ENCODE data around the gene ZNHIT1.
"Not testable (repeated sequence)": the region's sequence is repeated elsewhere in the genome, so short reads cannot be mapped to it uniquely, and the experiment has no call there.

The ZNHIT1 gene

GRCh38 chr7:101203740-101204738 is 13.9 kb upstream of the ZNHIT1 start:
- H3K27me3 ChIP-seq (ENCODE audit: control insufficient read depth in 1 of 2, insufficient read depth in 2 of 2, low read length in 2 of 2); H3K4me3 ChIP-seq (ENCODE audit: low read depth in 1 of 2, low read length in 2 of 2): not testable (repeated sequence)

GRCh38 chr7:101205901-101206664 is 11.9 kb upstream of the ZNHIT1 start:
- H3K9ac ChIP-seq (ENCODE audit: low read depth in 1 of 2, low read length in 2 of 2): no peak overlapping the region
- peaks cover 0 to 4% of the 10 kb centered on the region in 2 donors for H3K4me1 ChIP-seq (ENCODE audit: control insufficient read depth in 1 of 2, insufficient read depth in 2 of 2, low read length in 2 of 2)
- H3K27ac ChIP-seq (ENCODE audit: low read depth, low read length): no peak overlapping the region
- H3K36me3 ChIP-seq (ENCODE audit: control insufficient read depth in 1 of 2, insufficient read depth in 2 of 2, low read length in 2 of 2): peaks cover 13 to 24% of the 10 kb centered on the region in 2 donors
- H3K9me3 ChIP-seq (ENCODE audit: control insufficient read depth in 1 of 2, low read length in 2 of 2): no peaks in the 10 kb centered on the region
- H3K4me3 ChIP-seq (ENCODE audit: low read depth in 1 of 2, low read length in 2 of 2): no peak overlapping the region
- peaks cover 0 to 4% of the 10 kb centered on the region in 2 donors for H3K27me3 ChIP-seq (ENCODE audit: control insufficient read depth in 1 of 2, insufficient read depth in 2 of 2, low read length in 2 of 2)

More at GRCh38 chr7:101203740-101204738, 13.9 kb upstream of the ZNHIT1 start:
- not testable (repeated sequence) for H3K9me3 ChIP-seq (ENCODE audit: control insufficient read depth in 1 of 2, low read length in 2 of 2); H3K4me1 ChIP-seq (ENCODE audit: control insufficient read depth in 1 of 2, insufficient read depth in 2 of 2, low read length in 2 of 2); H3K27ac ChIP-seq (ENCODE audit: low read depth, low read length); H3K9ac ChIP-seq (ENCODE audit: low read depth in 1 of 2, low read length in 2 of 2)
- peaks cover 6 to 14% of the 10 kb centered on the region in 2 donors for H3K36me3 ChIP-seq (ENCODE audit: control insufficient read depth in 1 of 2, insufficient read depth in 2 of 2, low read length in 2 of 2)

DNA sequence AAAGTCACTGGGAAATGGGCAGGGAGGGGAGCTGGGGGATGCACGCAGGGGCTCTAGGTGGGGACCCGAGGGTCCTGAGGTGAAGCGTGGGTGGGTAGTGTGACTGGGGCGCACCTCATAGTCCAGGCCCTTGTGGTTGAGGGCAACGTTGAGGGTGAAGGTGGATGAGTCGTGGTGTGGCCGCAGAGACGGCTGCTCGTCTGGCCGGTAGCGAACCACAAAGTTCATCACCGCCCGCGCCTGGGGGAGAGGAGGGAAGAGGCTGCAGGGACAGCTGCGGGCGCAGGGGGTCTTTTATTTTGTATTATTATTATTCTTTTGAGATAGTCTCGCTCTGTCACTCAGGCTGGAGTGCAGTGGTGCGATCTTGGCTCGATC is 11.3 kb upstream of the ZNHIT1 start:
- H3K27me3 ChIP-seq (ENCODE audit: control insufficient read depth in 1 of 2, insufficient read depth in 2 of 2, low read length in 2 of 2): peaks cover 0 to 3% of the 10 kb centered on the region in 2 donors
- no peak overlapping the region for H3K27ac ChIP-seq (ENCODE audit: low read depth, low read length)
- peaks cover 0 to 4% of the 10 kb centered on the region in 2 donors for H3K4me1 ChIP-seq (ENCODE audit: control insufficient read depth in 1 of 2, insufficient read depth in 2 of 2, low read length in 2 of 2)
- H3K4me3 ChIP-seq (ENCODE audit: low read depth in 1 of 2, low read length in 2 of 2): no peak overlapping the region
- no peaks in the 10 kb centered on the region for H3K9me3 ChIP-seq (ENCODE audit: control insufficient read depth in 1 of 2, low read length in 2 of 2)
- no peak overlapping the region for H3K9ac ChIP-seq (ENCODE audit: low read depth in 1 of 2, low read length in 2 of 2)
- H3K36me3 ChIP-seq (ENCODE audit: control insufficient read depth in 1 of 2, insufficient read depth in 2 of 2, low read length in 2 of 2): peaks cover 13 to 29% of the 10 kb centered on the region in 2 donors

- Histone ChIP-seq H3K36me3 (ENCODE audit: control insufficient read depth in 1 of 2, insufficient read depth in 2 of 2, low read length in 2 of 2) (peaks cover 13 to 33% of the 10 kb centered on the region in 2 donors), H3K27ac (ENCODE audit: low read depth, low read length) (no peak overlapping the region), H3K9ac (ENCODE audit: low read depth in 1 of 2, low read length in 2 of 2) (no peak overlapping the region), H3K4me3 (ENCODE audit: low read depth in 1 of 2, low read length in 2 of 2) (no peak overlapping the region), H3K27me3 (ENCODE audit: control insufficient read depth in 1 of 2, insufficient read depth in 2 of 2, low read length in 2 of 2) (no peaks in the 10 kb centered on the region), H3K9me3 (ENCODE audit: control insufficient read depth in 1 of 2, low read length in 2 of 2) (no peaks in the 10 kb centered on the region), H3K4me1 (ENCODE audit: control insufficient read depth in 1 of 2, insufficient read depth in 2 of 2, low read length in 2 of 2) (no peaks in the 10 kb centered on the region)
Observed at GRCh38 chr7:101207459-101207858, 10.5 kb upstream of the ZNHIT1 start.

DNA sequence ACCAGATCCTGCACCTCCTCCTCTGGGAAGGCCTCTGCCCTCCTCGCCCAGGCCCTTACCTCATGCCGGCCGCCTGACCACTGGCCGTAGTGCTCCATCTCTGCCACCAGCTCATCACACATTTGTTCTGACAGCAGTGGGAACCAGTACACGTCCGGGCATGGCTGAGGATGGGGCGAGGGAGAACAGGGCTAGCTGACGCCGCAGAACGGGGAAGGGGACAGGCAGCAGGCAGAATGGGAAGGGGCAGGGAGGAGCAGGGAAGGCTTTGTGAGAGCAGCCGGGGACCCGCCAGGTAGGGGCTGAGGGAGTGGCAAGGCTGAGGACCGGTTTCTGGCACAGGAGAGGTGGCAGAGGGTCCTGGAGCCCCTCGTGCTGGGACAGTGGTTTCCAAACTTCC is 9.2 kb upstream of the ZNHIT1 start:
- H3K36me3 ChIP-seq (ENCODE audit: control insufficient read depth in 1 of 2, insufficient read depth in 2 of 2, low read length in 2 of 2): peaks cover 13 to 37% of the 10 kb centered on the region in 2 donors

GRCh38 chr7:101210143-101210542 is 7.8 kb upstream of the ZNHIT1 start:
- no peaks in the 10 kb centered on the region for H3K4me1 ChIP-seq (ENCODE audit: control insufficient read depth in 1 of 2, insufficient read depth in 2 of 2, low read length in 2 of 2)
- H3K36me3 ChIP-seq (ENCODE audit: control insufficient read depth in 1 of 2, insufficient read depth in 2 of 2, low read length in 2 of 2): peaks cover 13 to 44% of the 10 kb centered on the region in 2 donors
- H3K9ac ChIP-seq (ENCODE audit: low read depth in 1 of 2, low read length in 2 of 2): no peak overlapping the region
- H3K27me3 ChIP-seq (ENCODE audit: control insufficient read depth in 1 of 2, insufficient read depth in 2 of 2, low read length in 2 of 2): no peaks in the 10 kb centered on the region
- H3K27ac ChIP-seq (ENCODE audit: low read depth, low read length): no peak overlapping the region
- H3K4me3 ChIP-seq (ENCODE audit: low read depth in 1 of 2, low read length in 2 of 2): no peak overlapping the region
- H3K9me3 ChIP-seq (ENCODE audit: control insufficient read depth in 1 of 2, low read length in 2 of 2): no peaks in the 10 kb centered on the region

More for the DNA sequence above, 9.2 kb upstream of the ZNHIT1 start:
- H3K4me3 ChIP-seq (ENCODE audit: low read depth in 1 of 2, low read length in 2 of 2): no peak overlapping the region
- no peaks in the 10 kb centered on the region for H3K9me3 ChIP-seq (ENCODE audit: control insufficient read depth in 1 of 2, low read length in 2 of 2)
- no peak overlapping the region for H3K9ac ChIP-seq (ENCODE audit: low read depth in 1 of 2, low read length in 2 of 2)
- H3K27me3 ChIP-seq (ENCODE audit: control insufficient read depth in 1 of 2, insufficient read depth in 2 of 2, low read length in 2 of 2): no peaks in the 10 kb centered on the region
- H3K27ac ChIP-seq (ENCODE audit: low read depth, low read length): no peak overlapping the region
- no peaks in the 10 kb centered on the region for H3K4me1 ChIP-seq (ENCODE audit: control insufficient read depth in 1 of 2, insufficient read depth in 2 of 2, low read length in 2 of 2)

DNA sequence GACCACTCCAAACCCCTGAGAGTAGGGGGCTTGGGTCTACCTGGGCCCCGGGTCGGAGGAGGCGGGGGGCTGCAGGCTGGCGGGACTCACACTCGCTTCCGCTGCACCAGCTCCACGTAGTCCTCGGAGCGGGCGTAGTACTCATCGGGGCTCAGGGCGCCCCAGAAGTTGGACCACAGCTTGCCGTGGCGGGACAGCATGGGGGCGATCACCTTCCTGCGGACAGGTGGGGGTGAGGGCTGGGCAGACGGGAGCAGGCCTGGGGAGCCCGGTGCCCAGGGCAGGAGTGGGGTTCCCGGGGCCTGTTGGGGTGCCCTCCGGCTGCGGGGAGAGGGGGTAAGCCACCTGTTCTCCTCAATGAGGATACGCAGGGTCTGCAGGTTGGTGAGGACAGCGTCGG is 6.5 kb upstream of the ZNHIT1 start:
- H3K9me3 ChIP-seq (ENCODE audit: control insufficient read depth in 1 of 2, low read length in 2 of 2): no peaks in the 10 kb centered on the region
- H3K27ac ChIP-seq (ENCODE audit: low read depth, low read length): no peak overlapping the region
- H3K9ac ChIP-seq (ENCODE audit: low read depth in 1 of 2, low read length in 2 of 2): no peak overlapping the region
- peaks cover 7 to 46% of the 10 kb centered on the region in 2 donors for H3K36me3 ChIP-seq (ENCODE audit: control insufficient read depth in 1 of 2, insufficient read depth in 2 of 2, low read length in 2 of 2)
- H3K27me3 ChIP-seq (ENCODE audit: control insufficient read depth in 1 of 2, insufficient read depth in 2 of 2, low read length in 2 of 2): no peaks in the 10 kb centered on the region
- H3K4me3 ChIP-seq (ENCODE audit: low read depth in 1 of 2, low read length in 2 of 2): no peak overlapping the region
- peaks cover 6 to 10% of the 10 kb centered on the region in 2 donors for H3K4me1 ChIP-seq (ENCODE audit: control insufficient read depth in 1 of 2, insufficient read depth in 2 of 2, low read length in 2 of 2)

GRCh38 chr7:101212014-101212413 is 6.0 kb upstream of the ZNHIT1 start:
- no peak overlapping the region for H3K9ac ChIP-seq (ENCODE audit: low read depth in 1 of 2, low read length in 2 of 2)
- no peak overlapping the region for H3K4me3 ChIP-seq (ENCODE audit: low read depth in 1 of 2, low read length in 2 of 2)
- no peaks in the 10 kb centered on the region for H3K9me3 ChIP-seq (ENCODE audit: control insufficient read depth in 1 of 2, low read length in 2 of 2)
- no peak overlapping the region for H3K27ac ChIP-seq (ENCODE audit: low read depth, low read length)
- no peaks in the 10 kb centered on the region for H3K27me3 ChIP-seq (ENCODE audit: control insufficient read depth in 1 of 2, insufficient read depth in 2 of 2, low read length in 2 of 2)
- peaks cover 9 to 15% of the 10 kb centered on the region in 2 donors for H3K4me1 ChIP-seq (ENCODE audit: control insufficient read depth in 1 of 2, insufficient read depth in 2 of 2, low read length in 2 of 2)
- H3K36me3 ChIP-seq (ENCODE audit: control insufficient read depth in 1 of 2, insufficient read depth in 2 of 2, low read length in 2 of 2): peaks cover 7 to 45% of the 10 kb centered on the region in 2 donors

GRCh38 chr7:101216001-101216859 is 1.7 kb upstream of the ZNHIT1 start:
- Histone ChIP-seq H3K9ac (ENCODE audit: low read depth in 1 of 2, low read length in 2 of 2) (peak overlapping the region; percentile 75 to 89), H3K36me3 (ENCODE audit: control insufficient read depth in 1 of 2, insufficient read depth in 2 of 2, low read length in 2 of 2) (peaks cover 0 to 25% of the 10 kb centered on the region in 2 donors)

More at GRCh38 chr7:101216001-101216859, 1.7 kb upstream of the ZNHIT1 start:
- no peaks in the 10 kb centered on the region for H3K27me3 ChIP-seq (ENCODE audit: control insufficient read depth in 1 of 2, insufficient read depth in 2 of 2, low read length in 2 of 2)
- peaks cover 26 to 34% of the 10 kb centered on the region in 2 donors for H3K4me1 ChIP-seq (ENCODE audit: control insufficient read depth in 1 of 2, insufficient read depth in 2 of 2, low read length in 2 of 2)
- H3K27ac ChIP-seq (ENCODE audit: low read depth, low read length): no peak overlapping the region
- H3K9me3 ChIP-seq (ENCODE audit: control insufficient read depth in 1 of 2, low read length in 2 of 2): no peaks in the 10 kb centered on the region
- peak overlapping the region; percentile 70 to 95 for H3K4me3 ChIP-seq (ENCODE audit: low read depth in 1 of 2, low read length in 2 of 2)
